OCI-LY3 (cell line): Measurements from ENCODE around the gene ZNF93.

ENCODE experiments used
- CTCF ChIP-seq: fragments of 200-600, 300-600 bp; sonication (generic); IDR thresholded peaks from 2 replicates; pipeline ENCODE4 v1.5.1; 2014; ENCODE audit warnings: antibody characterized with exemption, low read length, low read depth
- EZH2phosphoT487 ChIP-seq: fragments of 200-600 bp; shearing (Covaris generic); IDR thresholded peaks from 2 replicates; pipeline ENCODE4 v1.6.1; 2018; ENCODE audit warnings: antibody characterized with exemption, mixed run types, low read depth

- no peak for TF ChIP-seq CTCF
- no peak for TF ChIP-seq EZH2phosphoT487
Observed at GRCh38 chr19:19944583-19944880, 43.8 kb downstream of the ZNF93 start.
